K562 (cell line): ENCODE data around the gene GPR142. TPM values are rescaled to one million over a fixed set of nuclear protein-coding genes. Genes with fewer than 3 reads are reported as not detected.

Source experiments
- ATAC-seq: fragments of 200-7000 bp; cut with Tn5 transposase; 3 replicates; pipeline ENCODE4 v1.9.1; 2020; ENCODE audit warnings: moderate library complexity
- BruUV-seq: library from RNA; stranded (reverse); fragments of 400-500 nt; replicated peaks from 2 replicates; lab custom pipeline; 2021; lab: Mats Ljungman, UMichigan
- CTCF ChIA-PET: fragments of 300-600 bp; formaldehyde crosslinking; extraction: SDS; loops from one replicate; lab custom pipeline; 2021; ENCODE audit warnings: low intra/inter-chr PET ratio; lab: Yijun Ruan, JAX
- POLR2A ChIA-PET: fragments of 300-600, 350-650 bp; sonication (Branson Sonifier 250); formaldehyde crosslinking; extraction: SDS; loops from one replicate; lab custom pipeline; 2021; ENCODE audit warnings: antibody characterized with exemption, inconsistent platforms; lab: Yijun Ruan, JAX
- DNase-seq, 4 experiments: peaks; one replicate each; pipeline versions ENCODE4 v3.0.0 to v3.0.0-alpha.2; 2011 to 2018; ENCODE audit warnings: low spot score in 3 of 4, mixed read lengths in 3 of 4; ENCODE audit errors: extremely low read depth in 1 of 4
- FAIRE-seq: peaks from 2 replicates; lab custom pipeline; 2011; peaks lifted over from hg19 to GRCh38; lab: Jason Lieb, UNC
- H2AFZ ChIP-seq: 2 replicates; pipeline ENCODE4 v1.6.0; 2011; ENCODE audit warnings: low read depth, low read length, control low read depth, inconsistent platforms
- H3K27ac ChIP-seq: fragments of 200-600 bp; 3 replicates; pipeline ENCODE4 v1.8.0; 2011; ENCODE audit warnings: low read depth, mild to moderate bottlenecking, control low read depth, inconsistent platforms, low read length, moderate library complexity, mixed read lengths; ENCODE audit errors: extremely low read depth
- H3K27me3 ChIP-seq, 2 experiments: fragments of 300-600 bp in 1 of 2; 2 replicates in 1 of 2; 3 replicates in 1 of 2; pipeline versions ENCODE4 v1.6.0 to v1.8.0; 2011; ENCODE audit warnings: inconsistent platforms in 2 of 2, low read length in 2 of 2, mild to moderate bottlenecking in 1 of 2, mixed read lengths in 1 of 2, moderate library complexity in 1 of 2; ENCODE audit not compliant: control insufficient read depth in 2 of 2, insufficient read depth in 2 of 2
- H3K36me3 ChIP-seq: fragments of 300-600 bp; 3 replicates; pipeline ENCODE4 v1.8.0; 2011; ENCODE audit warnings: mild to moderate bottlenecking, low read length, inconsistent platforms; ENCODE audit not compliant: control insufficient read depth, insufficient read depth
- H3K4me1 ChIP-seq, 2 experiments: fragments of 200-600 bp in 1 of 2; replicated peaks in 1 of 2; 2 replicates in 1 of 2; 3 replicates in 1 of 2; pipeline versions ENCODE4 v1.5.1 to v1.8.0; 2011; ENCODE audit warnings: inconsistent platforms in 2 of 2, low read length in 2 of 2, mild to moderate bottlenecking in 1 of 2, mixed read lengths in 1 of 2, moderate library complexity in 1 of 2; ENCODE audit not compliant: control insufficient read depth in 2 of 2, insufficient read depth in 2 of 2
- H3K4me2 ChIP-seq: 2 replicates; pipeline ENCODE4 v1.6.1; 2011; ENCODE audit warnings: low read length, control low read depth, inconsistent platforms, mixed read lengths; ENCODE audit not compliant: insufficient read depth
- H3K4me3 ChIP-seq: fragments of 200-600 bp; sonication (generic), shearing (Covaris generic); 2 replicates; pipeline ENCODE4 v1.5.1; 2016; ENCODE audit warnings: control low read depth, inconsistent platforms
- H3K79me2 ChIP-seq: fragments of 200-600 bp; 3 replicates; pipeline ENCODE4 v1.8.0; 2011; ENCODE audit warnings: low read length, inconsistent platforms; ENCODE audit not compliant: control insufficient read depth, insufficient read depth
- H3K9ac ChIP-seq, 2 experiments: 2 replicates each; pipeline versions ENCODE4 v1.6.0 to v1.6.1; 2011; ENCODE audit warnings: low read depth in 2 of 2, low read length in 2 of 2, control low read depth in 1 of 2, inconsistent platforms in 1 of 2, mild to moderate bottlenecking in 1 of 2, mixed read lengths in 1 of 2; ENCODE audit not compliant: insufficient read depth in 1 of 2
- H3K9me1 ChIP-seq: one replicate; pipeline ENCODE4 v1.6.0; 2011; ENCODE audit warnings: inconsistent platforms, mild to moderate bottlenecking, low read length, moderate library complexity; ENCODE audit not compliant: control insufficient read depth, insufficient read depth
- H3K9me3 ChIP-seq: replicated peaks from 2 replicates; pipeline ENCODE4 v1.5.1; 2011; ENCODE audit warnings: low read depth, low read length, inconsistent platforms; ENCODE audit not compliant: control insufficient read depth, insufficient read depth
- H4K20me1 ChIP-seq: replicated peaks from 2 replicates; pipeline ENCODE4 v1.6.1; 2011; ENCODE audit warnings: low read length, inconsistent platforms, mixed read lengths; ENCODE audit not compliant: control insufficient read depth, insufficient read depth
- ARID1B ChIP-seq: fragments of 450-650 bp; IDR thresholded peaks from 2 replicates; pipeline ENCODE4 v1.6.1; 2016; ENCODE audit warnings: antibody characterized with exemption, mild to moderate bottlenecking, inconsistent platforms
- ETV6 ChIP-seq, 3 experiments: fragments of 150-350 bp in 1 of 3; sonication (generic) in 1 of 3; formaldehyde crosslinking in 1 of 3; IDR thresholded peaks; 2 replicates each; pipeline versions ENCODE4 v1.6.1 to v1.8.0; 2014 to 2022; ENCODE audit warnings: borderline replicate concordance in 2 of 3, low read depth in 2 of 3, antibody characterized with exemption in 1 of 3, low read length in 1 of 3, mild to moderate bottlenecking in 1 of 3, missing genetic modification reagents in 1 of 3
- JUND ChIP-seq, 2 experiments: IDR thresholded peaks; 2 replicates in 1 of 2; 3 replicates in 1 of 2; pipeline ENCODE4 v1.6.1; 2011; ENCODE audit warnings: borderline replicate concordance in 2 of 2, low read depth in 2 of 2, low read length in 2 of 2, improper control_type of control experiment in 1 of 2, missing biosample characterization in 1 of 2, missing genetic modification characterization in 1 of 2, missing genetic modification reagents in 1 of 2
- NBN ChIP-seq: fragments of 450-650 bp; IDR thresholded peaks from 2 replicates; pipeline ENCODE4 v1.6.1; 2016; ENCODE audit warnings: low read depth, mild to moderate bottlenecking
- NR2C2 ChIP-seq, 2 experiments: fragments of 200-800 bp in 1 of 2; sonication (Bioruptor generic) in 1 of 2; sonication (generic) in 1 of 2; formaldehyde crosslinking in 1 of 2; IDR thresholded peaks; 2 replicates each; pipeline versions ENCODE4 v1.6.1 to v1.8.0; 2016 to 2022; ENCODE audit warnings: mild to moderate bottlenecking in 1 of 2, missing compliant biosample characterization in 1 of 2, missing genetic modification characterization in 1 of 2, missing genetic modification reagents in 1 of 2
- NR2F6 ChIP-seq: fragments of 450-650 bp; formaldehyde crosslinking; IDR thresholded peaks from 2 replicates; pipeline ENCODE4 v1.4.0; 2020; ENCODE audit warnings: mild to moderate bottlenecking
- PREB ChIP-seq: sonication (generic); formaldehyde crosslinking; IDR thresholded peaks from 2 replicates; pipeline ENCODE4 v1.8.1; 2023; ENCODE audit warnings: mild to moderate bottlenecking, missing genetic modification reagents
- RBM25 ChIP-seq: fragments of 200-400 bp; formaldehyde crosslinking; IDR thresholded peaks from 2 replicates; pipeline ENCODE4 v1.6.1; 2018; ENCODE audit warnings: low read length, low read depth, moderate library complexity; ENCODE audit not compliant: severe bottlenecking
- SRSF7 ChIP-seq: fragments of 200-400 bp; formaldehyde crosslinking; optimal IDR thresholded peaks from 2 replicates; pipeline ENCODE3; 2017; ENCODE audit warnings: mild to moderate bottlenecking, low read depth, low read length
- TRIM28 ChIP-seq: fragments of 450-650 bp; IDR thresholded peaks from 2 replicates; pipeline ENCODE4 v1.6.1; 2017
- ZNF134 ChIP-seq: fragments of 250-450 bp; sonication (Bioruptor Pico); conservative IDR thresholded peaks from 2 replicates; pipeline ENCODE4 v1.4.0; 2020
- ZNF184 ChIP-seq: sonication (generic); formaldehyde crosslinking; IDR thresholded peaks from 2 replicates; pipeline ENCODE4 v1.5.0; 2020; ENCODE audit warnings: missing genetic modification reagents
- ZNF583 ChIP-seq: fragments of 250-450 bp; sonication (Bioruptor Pico); IDR thresholded peaks from 2 replicates; pipeline ENCODE4 v1.4.0; 2020
- ZNF584 ChIP-seq: fragments of 200-800 bp; sonication (Bioruptor generic); IDR thresholded peaks from 2 replicates; pipeline ENCODE4 v1.6.1; 2016; ENCODE audit warnings: low read depth, mild to moderate bottlenecking, missing genetic modification characterization, missing compliant biosample characterization
- WGBS: fragments of 100-300 bp; shearing (Covaris generic); methylation state at CpG from one replicate; pipeline ENCODE4 v1.1.6; 2016; ENCODE audit warnings: low coverage, mixed read lengths; ENCODE audit not compliant: insufficient coverage; ENCODE audit errors: missing lambda C conversion rate; 5-methylcytosine and 5-hydroxymethylcytosine counted together
- in situ Hi-C: fragments of 300-500 bp; cut with MboI; formaldehyde crosslinking; loops from 4 replicates; pipeline ENCODE4 v1.15.0; 2018; ENCODE audit warnings: inconsistent platforms, mixed read lengths
- intact Hi-C: fragments of 100-400 bp; cut with micrococcal nuclease; formaldehyde crosslinking; loops from 2 replicates; pipeline ENCODE4 v1.14.2; 2022
- polyA plus RNA-seq, 8 experiments: library from polyadenylated mRNA; depleted of rRNA in 4 of 8; stranded (reverse) in 5 of 8; unstranded in 3 of 8; fragments of >200 nt; fragmentation: Nextera tagmentation in 2 of 8; fragmentation: Illumina TruSeq in 1 of 8; extraction: Ambion mirVana in 2 of 8; extraction: Trizol in 1 of 8; gene quantifications; 2 replicates each; pipeline versions ENCODE4 v1.2.1 to v1.2.3, GENCODE V29; 2011 to 2014; ENCODE audit warnings: inconsistent platforms in 1 of 8, missing spikeins in 1 of 8
- total RNA-seq, 7 experiments: library from RNA; depleted of rRNA in 6 of 7; stranded (reverse); fragments of >200 nt in 6 of 7; fragmentation: Illumina TruSeq in 2 of 7; extraction: Trizol in 2 of 7; gene quantifications; 2 replicates each; pipeline versions ENCODE4 v1.2.1 to v1.2.3, GENCODE V29; 2011 to 2021; ENCODE audit warnings: low replicate concordance in 1 of 7
- TF ChIP-seq, protein P1 (sequence below), 2 experiments: IDR thresholded peaks; 2 replicates each; pipeline ENCODE4 v1.6.1; 2011; ENCODE audit warnings: borderline replicate concordance in 1 of 2, control low read depth in 1 of 2, low read depth in 1 of 2, low read length in 1 of 2, mild to moderate bottlenecking in 1 of 2, mixed read lengths in 1 of 2, moderate library complexity in 1 of 2; ENCODE audit not compliant: insufficient read depth in 1 of 2, insufficient read length in 1 of 2, poor library complexity in 1 of 2, severe bottlenecking in 1 of 2; ENCODE audit errors: extremely low read depth in 1 of 2
- TF ChIP-seq, protein P2 (sequence below): sonication (generic); formaldehyde crosslinking; IDR thresholded peaks from 2 replicates; pipeline ENCODE4 v1.8.0; 2022; ENCODE audit warnings: mild to moderate bottlenecking, missing genetic modification reagents

Gene GPR142
- total and polyA plus RNA-seq, 9 of the 15 experiments (the other 6 are each of a cell fraction or from before 2014, with no cell fraction given): not detected

DNA sequence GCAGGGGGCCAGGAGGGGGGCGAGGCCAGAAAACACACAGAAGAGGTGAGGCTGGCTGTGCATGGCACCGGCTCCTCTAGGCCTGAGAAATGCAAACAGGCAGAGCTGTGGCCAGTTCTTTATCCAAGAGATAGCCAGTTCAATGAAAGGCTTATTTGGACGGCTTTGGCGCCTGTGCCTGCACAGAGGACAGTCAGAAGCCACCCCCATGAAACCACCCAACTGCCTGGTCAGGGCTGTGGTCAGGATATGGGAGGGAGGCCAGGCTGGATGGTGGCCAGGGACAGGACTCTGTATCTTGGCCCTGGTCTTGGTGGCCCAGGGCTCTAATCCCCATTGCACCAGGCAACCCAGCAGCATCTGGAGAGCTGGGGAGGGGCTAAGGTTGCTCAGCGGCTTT, 40.1 kb downstream of the GPR142 start (continued):
- TF ChIP-seq, protein P1, sequence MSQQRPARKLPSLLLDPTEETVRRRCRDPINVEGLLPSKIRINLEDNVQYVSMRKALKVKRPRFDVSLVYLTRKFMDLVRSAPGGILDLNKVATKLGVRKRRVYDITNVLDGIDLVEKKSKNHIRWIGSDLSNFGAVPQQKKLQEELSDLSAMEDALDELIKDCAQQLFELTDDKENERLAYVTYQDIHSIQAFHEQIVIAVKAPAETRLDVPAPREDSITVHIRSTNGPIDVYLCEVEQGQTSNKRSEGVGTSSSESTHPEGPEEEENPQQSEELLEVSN (IDR thresholded peaks at IDR 0.05; ENCODE audit: borderline replicate concordance in 1 of 2, extremely low read depth in 1 of 2, insufficient read depth in 1 of 2, insufficient read length in 1 of 2, low read depth in 1 of 2, low read length in 1 of 2, poor library complexity in 1 of 2, severe bottlenecking in 1 of 2): no peak
- no peak for TF ChIP-seq PREB (CRISPR knock-in tag)
- no peak for TF ChIP-seq NR2C2 (CRISPR knock-in tag; IDR thresholded peaks at IDR 0.05)
- TF ChIP-seq NR2C2 (tag; IDR thresholded peaks at IDR 0.05): no peak
- no peak for TF ChIP-seq ETV6 (IDR thresholded peaks at IDR 0.05; ENCODE audit: borderline replicate concordance in 1 of 2, low read depth in 2 of 2, low read length in 1 of 2)
- TF ChIP-seq ETV6 (CRISPR knock-in tag; IDR thresholded peaks at IDR 0.05; ENCODE audit: borderline replicate concordance): no peak

GRCh38 chr17:74408262-74408661, 41.0 kb downstream of the GPR142 start:
- no peaks in the 10 kb centered on the region for H4K20me1 ChIP-seq
- H2AFZ ChIP-seq: no peak overlapping the region
- H3K9me1 ChIP-seq: no peaks in the 10 kb centered on the region
- peaks cover 13 to 39% of the 10 kb centered on the region in 2 experiments; a peak in 4 of 5 replicates for H3K27me3 ChIP-seq
- H3K4me3 ChIP-seq: no peak overlapping the region
- H3K27ac ChIP-seq: no peak overlapping the region
- no peaks in the 10 kb centered on the region for H3K9me3 ChIP-seq
- peak; percentile 85 for FAIRE-seq
- no peak overlapping the region for H3K4me2 ChIP-seq
- no peaks in the 10 kb centered on the region for H3K36me3 ChIP-seq
- peak; percentile 43 to 69 (median 58) for DNase-seq
- no peaks in the 10 kb centered on the region for H3K4me1 ChIP-seq
- H3K9ac ChIP-seq: no peak overlapping the region
- no peaks in the 10 kb centered on the region for H3K79me2 ChIP-seq
- no TSS peak for BruUV-seq
- intact Hi-C loops (loop anchor here (1.0 kb wide), 1 partner anchor 49 kb away; no protein-coding TSS in a partner anchor), in situ Hi-C loops (no loop called here)
- peak; percentile 94 for ATAC-seq
- CTCF ChIA-PET: interaction anchor here (0.6 to 1.7 kb wide), 3 partner anchors 50 to 707 kb away, joined by 3 to 12 read pairs (median 5); no protein-coding TSS in a partner anchor
- 0% methylated on average over 3 of the region's 3 CpGs for WGBS
- POLR2A ChIA-PET: interaction anchor here (0.6 kb wide), 1 partner anchor 19 kb away, joined by 4 read pairs; no protein-coding TSS in a partner anchor
- TF ChIP-seq ZNF584 (CRISPR knock-in tag): no peak
- no peak for TF ChIP-seq RBM25
- no peak for TF ChIP-seq ARID1B
- no peak for TF ChIP-seq TRIM28
- no peak for TF ChIP-seq ZNF134 (CRISPR knock-in tag)
- peak; percentile 67 for TF ChIP-seq JUND (IDR thresholded peaks at IDR 0.05; ENCODE audit: borderline replicate concordance, low read depth, low read length)
- TF ChIP-seq JUND (tag; IDR thresholded peaks at IDR 0.05; ENCODE audit: borderline replicate concordance, low read depth, low read length): peak; percentile 64; the same call in 1 of the 3 replicates
- TF ChIP-seq NR2F6 (CRISPR knock-in tag): no peak
- no peak for TF ChIP-seq SRSF7
- no peak for TF ChIP-seq NBN
- TF ChIP-seq, protein P2, sequence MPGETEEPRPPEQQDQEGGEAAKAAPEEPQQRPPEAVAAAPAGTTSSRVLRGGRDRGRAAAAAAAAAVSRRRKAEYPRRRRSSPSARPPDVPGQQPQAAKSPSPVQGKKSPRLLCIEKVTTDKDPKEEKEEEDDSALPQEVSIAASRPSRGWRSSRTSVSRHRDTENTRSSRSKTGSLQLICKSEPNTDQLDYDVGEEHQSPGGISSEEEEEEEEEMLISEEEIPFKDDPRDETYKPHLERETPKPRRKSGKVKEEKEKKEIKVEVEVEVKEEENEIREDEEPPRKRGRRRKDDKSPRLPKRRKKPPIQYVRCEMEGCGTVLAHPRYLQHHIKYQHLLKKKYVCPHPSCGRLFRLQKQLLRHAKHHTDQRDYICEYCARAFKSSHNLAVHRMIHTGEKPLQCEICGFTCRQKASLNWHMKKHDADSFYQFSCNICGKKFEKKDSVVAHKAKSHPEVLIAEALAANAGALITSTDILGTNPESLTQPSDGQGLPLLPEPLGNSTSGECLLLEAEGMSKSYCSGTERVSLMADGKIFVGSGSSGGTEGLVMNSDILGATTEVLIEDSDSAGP (CRISPR knock-in tag): no peak
- no peak for TF ChIP-seq ZNF184 (CRISPR knock-in tag)
- no peak for TF ChIP-seq ZNF583 (CRISPR knock-in tag)
